NCI-H1105 treated with DMSO at 0.1 percent for 48 hours (cell line): Measurements from ENCODE around the gene MARCHF4.
A peak's percentile ranks its signal among the peaks of the same experiment; 100 is the strongest.
"Not testable (repeated sequence)": the region's sequence is repeated elsewhere in the genome, so short reads cannot be mapped to it uniquely, and the experiment has no call there.

ENCODE experiments used
- DNase-seq: peaks from one replicate; lab custom pipeline; 2025; lab: John Stamatoyannopoulos, UW

MARCHF4 gene

DNA sequence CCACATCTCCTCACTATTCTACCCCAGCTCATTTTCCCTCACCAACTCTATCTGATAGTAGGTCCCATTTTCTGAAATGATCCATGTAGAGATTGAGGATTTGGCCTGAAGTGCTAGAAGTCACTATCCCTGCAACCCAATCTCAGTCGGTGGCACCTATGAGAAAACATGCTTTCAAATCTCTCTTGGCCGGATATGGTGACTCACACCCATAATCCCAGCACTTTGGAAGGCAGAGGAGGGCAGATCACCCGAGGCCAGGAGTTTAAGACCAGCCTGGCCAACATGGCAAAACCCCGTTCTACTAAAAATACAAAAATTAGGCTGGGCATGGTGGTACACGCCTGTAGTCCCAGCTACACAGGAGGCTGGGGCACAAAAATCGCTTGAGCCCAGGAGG, 19.1 kb upstream of the MARCHF4 start:
- DNase-seq, result no peak

DNA sequence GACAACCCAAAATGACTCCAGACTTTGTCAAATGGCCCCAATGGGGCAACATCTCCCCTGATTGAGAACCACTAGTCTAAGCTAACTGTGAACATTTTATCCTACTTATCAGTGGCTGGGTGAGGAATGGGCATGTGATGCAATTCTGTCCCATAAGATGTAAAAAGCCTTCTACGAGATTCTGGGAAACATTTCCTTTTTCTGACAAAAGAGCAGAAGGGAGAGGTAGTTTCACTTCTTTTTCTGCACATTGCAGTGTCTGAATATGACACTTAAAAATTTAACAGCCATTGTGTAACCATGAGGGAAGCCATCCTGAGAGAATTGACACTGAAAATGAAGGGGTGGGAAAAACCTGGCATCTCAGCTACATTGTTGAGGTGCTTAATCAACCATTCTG, 17.3 kb upstream of the MARCHF4 start:
- no peak for DNase-seq

DNA sequence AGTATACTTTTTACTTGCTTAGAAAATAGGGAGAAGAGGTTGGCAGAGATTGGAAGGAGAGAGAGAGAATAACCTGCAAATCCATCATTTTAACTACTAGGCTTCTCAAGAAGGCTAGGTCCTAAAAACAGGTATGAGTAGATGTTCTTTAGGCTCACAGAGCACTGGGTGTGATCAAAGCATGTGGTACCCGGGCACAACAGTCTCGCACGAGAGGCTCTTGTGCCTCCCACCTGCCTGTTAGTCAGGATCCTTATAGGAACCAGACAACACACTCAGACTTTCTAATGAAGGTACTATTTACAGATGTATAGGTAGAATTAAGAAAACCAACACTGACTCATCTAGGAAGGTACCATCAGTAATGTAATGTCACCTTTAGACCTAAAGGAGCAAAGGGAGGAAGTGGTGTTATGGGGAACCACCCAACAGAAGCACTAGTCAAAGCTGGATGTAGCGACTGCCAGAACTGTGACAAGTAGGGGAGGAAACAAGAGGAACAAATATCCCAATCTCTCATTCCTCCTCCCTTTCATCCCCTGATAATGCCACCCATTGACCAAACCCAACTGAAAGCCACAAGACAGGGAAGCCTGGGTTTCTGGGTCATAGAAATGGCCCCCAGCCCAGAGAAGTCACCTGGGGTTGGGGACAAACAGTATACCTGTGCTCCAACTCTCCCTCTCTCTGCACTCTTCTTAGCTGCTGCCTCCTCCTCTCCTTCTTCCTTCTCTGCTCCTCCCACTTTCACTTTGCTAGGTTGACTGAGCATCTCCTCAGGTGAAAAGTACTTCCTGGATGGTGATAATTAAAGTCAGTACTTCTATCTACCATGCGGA, 16.0 kb upstream of the MARCHF4 start:
- no peak for DNase-seq

DNA sequence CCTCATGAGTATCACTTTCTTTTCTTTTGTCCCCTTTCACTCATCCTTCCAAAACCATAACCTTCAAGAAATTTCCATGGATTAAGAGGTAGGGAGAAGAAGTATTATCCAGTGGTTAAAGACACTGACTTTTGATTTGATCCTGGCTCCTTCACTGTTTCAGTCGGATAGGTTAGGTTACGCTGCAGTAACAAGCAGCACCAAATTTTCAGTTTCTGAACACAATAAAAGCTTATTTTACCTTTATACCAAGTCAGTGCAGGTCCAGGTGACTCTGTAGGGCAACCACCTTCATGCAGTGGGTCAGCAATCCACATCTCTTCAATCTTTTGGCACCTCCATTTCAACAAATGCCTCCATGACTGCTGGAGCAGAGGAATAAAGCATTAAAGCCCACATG, 15.0 kb upstream of the MARCHF4 start:
- no peak for DNase-seq

DNA sequence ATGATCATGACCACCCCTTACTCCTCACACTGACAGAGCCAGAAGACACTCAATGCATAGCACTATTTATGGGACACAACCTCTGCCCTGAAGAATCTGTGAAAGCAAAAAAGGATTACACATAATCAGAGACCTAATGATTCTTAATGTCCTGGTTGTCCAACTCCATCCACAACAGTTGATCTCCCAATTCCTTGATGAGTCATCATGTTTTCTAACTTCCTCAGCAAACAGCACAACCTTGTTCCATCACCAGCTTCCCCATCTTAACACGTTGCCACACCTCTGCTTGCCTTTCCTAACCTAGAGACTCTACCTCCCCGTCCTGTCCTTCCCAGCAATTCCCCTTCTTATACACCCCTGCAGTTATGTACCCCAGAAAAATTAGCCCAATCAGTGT, 13.2 kb upstream of the MARCHF4 start:
- DNase-seq, result no peak

DNA sequence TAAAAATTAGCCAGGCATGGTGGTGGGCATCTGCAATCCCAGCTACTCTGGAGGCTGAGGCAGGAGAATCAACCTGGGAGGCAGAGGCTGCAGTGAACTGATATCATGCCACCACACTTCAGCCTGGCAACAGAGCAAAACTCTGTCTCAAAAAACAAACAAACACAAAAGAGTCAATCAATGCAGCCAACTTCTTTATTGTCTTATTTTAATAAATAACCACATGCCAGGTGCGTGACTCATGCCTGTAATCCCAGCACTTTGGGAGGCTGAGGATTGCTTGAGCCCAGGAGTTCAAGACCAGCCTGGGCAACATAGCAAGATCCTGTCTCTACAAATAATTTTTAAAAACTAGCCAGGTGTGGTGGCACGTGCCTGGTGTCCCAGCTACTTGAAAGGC, 12.1 kb upstream of the MARCHF4 start:
- DNase-seq, result not testable (repeated sequence)

DNA sequence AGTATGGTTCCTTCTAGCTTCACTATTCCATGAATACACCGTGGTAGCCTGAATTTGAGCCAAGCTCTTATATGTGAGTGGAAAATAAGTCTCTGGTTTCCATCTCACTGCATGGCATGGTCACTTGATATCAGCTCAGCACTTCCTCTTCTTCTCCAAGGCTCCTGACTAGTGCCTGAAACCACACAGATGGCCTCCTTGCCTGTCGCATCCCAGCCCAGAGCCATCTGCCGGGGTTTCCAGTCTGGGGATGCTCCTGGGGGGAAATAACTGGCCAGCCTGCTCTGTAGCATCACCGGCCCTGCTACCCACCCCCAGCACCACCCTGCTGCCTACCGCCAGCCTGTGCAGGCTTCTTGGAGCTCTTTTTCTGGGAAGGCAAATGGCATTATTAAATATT, 7.7 kb upstream of the MARCHF4 start:
- DNase-seq, result no peak

DNA sequence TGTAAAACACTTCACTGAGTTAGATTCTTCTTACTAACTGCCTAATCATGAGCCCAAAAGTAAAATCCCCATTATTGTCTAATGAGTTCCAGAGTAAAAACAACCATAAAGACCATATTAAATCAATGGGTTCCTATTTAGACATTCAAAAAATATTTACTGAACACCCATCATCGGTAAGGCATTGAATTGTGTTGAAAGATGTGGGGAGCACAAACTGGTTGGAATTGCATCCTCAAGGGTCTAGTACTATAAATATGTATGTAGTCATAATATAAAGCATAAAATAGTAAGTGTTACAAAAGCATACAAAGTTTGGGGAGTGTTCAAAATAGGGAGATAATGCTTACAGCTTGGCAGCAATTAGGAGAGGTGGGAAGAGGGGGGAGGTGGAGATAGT, 3.0 kb upstream of the MARCHF4 start:
- DNase-seq, result no peak

DNA sequence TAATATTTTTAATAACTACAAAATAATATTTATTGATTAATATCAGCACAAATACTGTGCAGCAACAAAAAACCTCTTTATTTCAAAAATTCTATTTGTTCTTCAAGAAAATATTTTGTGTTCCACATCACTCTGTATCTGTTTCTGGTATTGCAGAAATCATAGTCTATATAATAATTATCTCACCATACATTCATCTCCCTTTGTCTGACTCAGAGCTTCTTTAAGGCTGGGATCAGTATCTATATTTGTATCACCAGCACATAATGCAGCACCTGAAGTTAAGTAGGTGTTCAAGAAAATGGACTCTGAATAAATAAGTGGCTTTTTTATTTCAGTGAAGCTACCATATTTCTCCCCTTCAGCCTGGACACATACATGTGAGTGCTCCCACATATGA, 1.6 kb upstream of the MARCHF4 start:
- no peak for DNase-seq

DNA sequence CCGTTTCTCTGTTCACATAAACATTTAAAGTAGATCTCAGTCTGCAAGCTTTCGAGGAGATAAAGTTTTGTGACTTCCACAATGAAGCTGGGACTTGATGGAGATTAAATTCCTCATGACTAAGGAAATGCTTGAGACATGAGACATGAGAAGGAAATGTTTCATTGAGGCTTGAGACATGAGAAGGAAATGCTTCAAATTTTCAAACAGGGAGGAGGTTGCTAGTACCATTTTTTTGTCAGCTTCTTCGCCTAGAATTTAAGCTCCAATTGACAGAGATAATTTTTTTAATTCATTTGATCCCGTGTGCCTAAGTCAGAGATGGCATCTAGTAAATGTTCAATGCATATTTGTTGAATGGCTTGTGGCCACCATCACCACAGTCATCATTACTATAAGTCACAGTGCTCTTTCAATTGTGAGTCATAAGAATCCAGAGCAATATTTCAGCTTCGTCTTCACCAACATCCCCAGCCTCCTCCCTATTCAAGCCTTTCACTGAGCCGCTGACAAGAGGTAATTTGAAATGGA, 543 bp upstream of the MARCHF4 start:
- no peak for DNase-seq

DNA sequence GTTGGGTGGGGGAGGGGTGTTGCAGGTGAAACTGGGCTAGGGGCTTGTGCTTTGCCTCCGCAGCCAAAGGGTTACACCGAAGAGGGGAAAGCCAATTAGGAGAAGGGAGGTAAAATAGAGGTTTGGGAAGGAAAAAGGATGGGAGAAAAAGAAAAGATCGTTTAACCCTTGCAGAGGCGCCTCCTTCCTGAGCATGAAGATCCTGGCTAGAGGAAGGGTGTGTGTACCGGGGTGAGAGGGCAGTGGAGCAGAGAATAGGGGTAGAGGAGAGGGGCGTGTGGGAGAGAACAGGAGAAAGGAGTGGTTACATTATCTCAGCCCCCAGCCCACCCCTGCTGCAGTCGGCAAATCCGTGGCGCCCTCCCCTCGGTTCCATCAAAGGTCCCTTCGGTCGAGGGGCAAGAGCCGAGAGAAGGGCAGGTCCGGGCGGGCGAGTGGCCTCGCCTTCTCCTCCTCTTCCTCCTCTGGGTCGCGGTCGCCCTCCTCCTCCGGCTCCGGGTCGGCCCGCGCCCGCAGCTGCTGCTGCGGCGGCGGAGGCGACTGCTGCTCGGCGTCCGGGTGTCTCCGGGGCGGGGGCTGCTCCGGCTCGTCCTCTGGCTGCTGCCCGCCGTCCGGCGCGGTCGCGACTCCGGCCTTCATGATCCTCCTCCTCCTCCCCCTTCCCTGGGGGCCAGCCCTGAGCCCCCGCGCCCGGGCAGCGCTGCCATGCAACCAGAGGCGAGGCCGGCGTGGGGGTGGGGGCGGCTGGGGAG, 1.1 kb downstream of the MARCHF4 start:
- peak; percentile 21 for DNase-seq

DNA sequence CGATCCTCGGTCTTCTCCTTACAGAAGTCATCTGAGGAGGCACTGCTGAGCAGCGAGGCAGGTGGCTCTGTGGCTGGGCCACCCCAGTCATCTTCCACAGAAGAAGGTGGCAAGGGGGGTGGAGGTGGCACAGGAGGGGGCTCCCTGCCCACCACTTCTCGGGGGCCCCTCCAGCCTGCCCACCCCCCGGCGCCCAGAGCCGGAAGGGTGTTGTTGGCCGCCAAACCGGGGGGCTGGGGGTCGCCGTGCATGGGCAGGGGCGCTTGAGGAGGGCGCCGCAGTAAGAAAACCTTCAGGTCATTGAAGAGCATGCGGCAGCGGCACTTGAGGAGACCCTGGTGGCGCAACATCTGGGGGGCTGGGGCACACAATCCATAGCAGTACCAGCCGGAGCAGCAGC, 2.5 kb downstream of the MARCHF4 start:
- no peak for DNase-seq

DNA sequence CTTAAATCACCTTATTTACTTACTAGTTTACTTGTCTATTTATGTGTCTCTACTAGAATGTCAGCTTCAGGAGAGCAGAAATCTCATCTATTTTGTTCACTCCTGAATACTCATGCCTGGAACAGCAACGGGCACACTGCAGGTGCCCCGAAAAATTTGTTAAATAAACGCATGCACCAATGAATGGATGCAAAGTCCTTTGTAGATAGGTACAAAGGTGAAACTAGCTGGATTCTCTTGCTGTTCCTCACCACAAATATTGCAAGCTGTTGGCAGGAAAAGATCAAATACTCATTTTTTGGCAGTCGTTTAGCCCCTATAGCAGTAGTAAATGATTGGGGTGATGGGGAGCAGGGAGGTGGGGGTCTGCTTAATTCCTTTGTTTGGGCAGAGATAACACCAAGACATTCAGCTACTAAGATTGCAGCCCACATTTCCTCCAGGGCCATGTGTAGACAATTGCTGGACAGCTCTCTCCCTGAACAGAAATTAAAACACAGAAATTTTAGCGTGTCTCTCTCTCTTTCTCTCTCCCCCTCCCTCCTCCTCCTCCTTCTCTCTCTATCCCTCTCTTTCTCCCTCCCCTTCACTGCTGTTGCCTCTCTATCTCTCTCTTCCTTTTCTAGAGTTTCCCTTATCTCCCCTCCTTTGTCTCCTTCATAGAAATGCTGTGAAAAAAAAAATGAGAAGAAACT, 5.4 kb downstream of the MARCHF4 start:
- DNase-seq, result no peak

DNA sequence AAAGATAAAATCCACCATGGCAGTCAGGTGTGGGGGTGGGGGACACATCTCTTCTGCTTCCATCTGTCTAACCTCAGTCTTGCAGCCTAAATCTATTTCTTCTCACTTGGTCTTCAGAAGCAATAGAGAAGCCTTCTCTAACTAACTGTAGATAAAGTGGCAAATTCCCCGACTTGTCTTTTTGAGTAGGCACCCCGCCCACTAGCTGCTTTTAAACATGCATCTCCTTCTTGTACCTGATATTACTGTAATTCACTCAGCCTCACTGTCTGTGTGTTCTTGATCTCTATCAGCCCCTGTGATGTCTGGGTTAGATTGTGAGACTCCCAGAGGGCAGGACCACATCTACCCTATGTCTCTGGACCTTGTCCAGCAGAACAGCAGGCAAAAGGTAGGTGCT, 6.8 kb downstream of the MARCHF4 start:
- DNase-seq, result no peak

DNA sequence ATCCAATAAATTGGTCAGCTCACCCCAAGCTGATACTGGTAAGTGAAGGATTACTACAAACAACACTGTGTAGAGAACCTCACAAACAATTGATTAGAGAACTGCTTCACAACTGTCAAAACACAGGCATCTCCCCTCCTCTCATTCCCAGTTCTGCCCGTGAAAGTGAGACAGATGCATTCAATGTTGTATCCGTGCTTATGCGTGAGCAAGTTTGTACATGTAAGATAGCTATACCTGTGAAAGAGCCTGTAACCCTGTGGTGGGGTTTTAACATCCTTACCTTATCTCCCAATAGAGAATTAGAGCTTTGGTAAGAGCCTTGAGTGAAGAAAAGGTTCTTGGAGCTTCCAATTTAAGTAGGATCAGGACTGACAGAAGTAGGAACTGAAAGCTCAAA, 9.1 kb downstream of the MARCHF4 start:
- peak; percentile 35 for DNase-seq

DNA sequence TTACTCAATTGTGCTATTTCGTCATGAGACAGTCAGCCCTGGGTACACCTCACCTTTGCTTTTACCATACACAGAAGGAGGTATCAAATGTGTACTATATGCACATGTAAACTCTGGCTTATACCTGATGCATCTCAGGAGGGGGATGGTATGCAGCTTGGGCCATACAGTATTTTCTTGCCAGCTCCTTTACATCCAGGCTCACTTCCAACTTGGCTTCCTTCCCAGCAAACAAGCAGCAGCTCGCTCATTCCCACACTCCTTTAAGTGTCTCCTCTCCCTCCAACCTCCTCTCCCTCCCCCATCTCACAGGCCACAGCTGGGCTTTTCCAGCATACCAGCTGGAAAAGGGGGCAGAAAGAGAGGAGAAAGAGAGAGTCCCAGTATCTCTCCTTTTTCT, 9.6 kb downstream of the MARCHF4 start:
- DNase-seq, result peak; percentile 79

DNA sequence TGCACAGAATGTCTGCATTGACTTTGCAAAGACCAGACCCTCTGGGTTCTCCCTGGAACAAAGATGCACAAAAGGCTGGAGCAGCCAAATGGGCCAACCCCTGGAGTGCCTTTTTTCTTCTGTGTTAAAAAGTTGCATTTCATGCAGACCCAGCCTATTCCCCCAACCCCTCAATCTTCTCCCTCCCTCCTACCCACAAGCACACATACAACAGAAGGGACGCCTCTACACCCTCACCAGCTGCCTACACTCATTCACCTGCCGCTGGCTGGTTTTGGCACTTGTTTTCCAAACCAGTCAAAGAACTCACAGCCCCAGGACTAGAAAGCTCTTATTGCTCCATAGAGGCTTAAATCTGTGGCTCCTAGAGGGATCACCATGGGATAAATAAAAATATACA, 16.6 kb downstream of the MARCHF4 start:
- no peak for DNase-seq

DNA sequence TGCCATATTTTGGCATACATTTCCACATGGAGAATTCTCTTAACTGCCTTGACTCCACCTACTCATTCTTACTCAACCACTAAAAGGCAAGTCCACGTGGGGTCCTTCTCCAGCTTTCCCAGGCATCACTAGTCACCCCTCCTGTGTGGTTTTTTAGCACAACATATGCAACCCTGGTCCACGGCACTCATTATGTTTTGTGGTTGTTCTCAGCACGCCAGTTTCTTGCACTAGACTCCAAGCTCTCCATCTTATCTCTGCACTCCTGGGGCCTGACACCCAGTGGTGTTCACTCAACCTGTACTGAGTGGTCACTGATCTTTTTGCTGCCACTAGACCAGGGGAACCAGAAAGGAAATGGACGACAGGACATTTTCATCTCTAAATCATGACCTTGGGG, 18.0 kb downstream of the MARCHF4 start:
- DNase-seq, result no peak

DNA sequence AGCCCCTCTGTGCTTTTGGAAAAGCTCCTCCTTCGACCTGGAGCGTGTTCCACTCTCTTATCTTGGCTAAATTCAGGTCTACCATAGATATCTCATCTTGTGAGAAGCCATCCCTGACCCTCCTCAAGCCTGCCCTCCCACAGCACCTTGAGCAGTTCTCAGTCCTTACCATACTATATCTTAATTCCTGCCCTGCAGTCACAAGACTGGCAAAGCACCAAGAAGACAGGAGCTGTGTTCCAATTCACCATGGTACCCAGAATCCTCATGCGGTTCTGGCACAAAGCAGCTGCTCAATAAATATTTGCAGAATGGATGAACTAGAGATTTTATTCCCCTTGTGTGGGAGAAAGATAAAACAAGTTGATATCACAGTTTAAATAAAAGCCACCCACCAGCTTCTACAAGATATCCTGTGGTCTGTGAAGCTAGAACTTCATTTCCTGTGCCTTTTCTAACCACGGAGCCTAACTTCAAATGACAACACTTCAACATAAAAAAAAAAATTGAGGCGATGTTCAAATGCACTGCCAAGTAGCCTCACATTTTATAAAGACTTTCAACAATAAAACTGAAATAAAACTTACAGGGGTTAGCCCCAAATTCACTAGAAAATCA, 19.5 kb downstream of the MARCHF4 start:
- no peak for DNase-seq

DNA sequence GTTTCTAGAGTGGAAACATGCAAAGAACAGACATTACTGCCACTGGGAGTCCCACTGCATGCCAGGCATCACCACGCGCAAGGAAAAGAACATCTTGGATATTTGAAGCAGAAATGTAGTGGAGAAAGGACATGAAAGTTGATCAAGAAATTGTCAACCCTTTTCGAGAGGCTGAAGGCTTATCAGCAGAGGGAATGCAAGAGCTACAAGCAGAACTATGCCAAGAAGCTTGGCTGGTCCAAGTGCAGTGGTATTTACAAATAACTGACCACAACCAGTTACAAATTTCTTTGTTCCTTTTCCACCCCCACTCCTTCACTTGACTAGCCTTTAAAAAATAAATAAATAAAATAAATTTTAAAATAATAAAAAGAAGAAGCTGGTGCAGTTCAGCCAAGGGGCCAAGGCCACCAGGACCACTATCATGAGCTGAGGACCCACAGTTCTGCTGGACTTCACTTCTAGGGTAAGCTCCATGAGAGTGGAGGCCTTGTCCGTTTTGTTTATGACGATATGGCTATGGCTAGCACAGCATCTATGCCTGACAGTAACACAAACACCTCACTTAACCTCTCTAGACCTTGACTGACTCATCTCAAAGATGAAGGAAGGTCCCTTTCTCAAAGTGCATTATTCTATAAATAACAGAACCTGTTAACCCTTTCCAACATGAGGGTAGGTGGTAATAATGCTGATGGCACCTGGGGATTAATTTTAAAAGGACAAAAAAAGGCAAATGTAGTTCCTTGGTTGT, 20.9 kb downstream of the MARCHF4 start:
- no peak for DNase-seq

DNA sequence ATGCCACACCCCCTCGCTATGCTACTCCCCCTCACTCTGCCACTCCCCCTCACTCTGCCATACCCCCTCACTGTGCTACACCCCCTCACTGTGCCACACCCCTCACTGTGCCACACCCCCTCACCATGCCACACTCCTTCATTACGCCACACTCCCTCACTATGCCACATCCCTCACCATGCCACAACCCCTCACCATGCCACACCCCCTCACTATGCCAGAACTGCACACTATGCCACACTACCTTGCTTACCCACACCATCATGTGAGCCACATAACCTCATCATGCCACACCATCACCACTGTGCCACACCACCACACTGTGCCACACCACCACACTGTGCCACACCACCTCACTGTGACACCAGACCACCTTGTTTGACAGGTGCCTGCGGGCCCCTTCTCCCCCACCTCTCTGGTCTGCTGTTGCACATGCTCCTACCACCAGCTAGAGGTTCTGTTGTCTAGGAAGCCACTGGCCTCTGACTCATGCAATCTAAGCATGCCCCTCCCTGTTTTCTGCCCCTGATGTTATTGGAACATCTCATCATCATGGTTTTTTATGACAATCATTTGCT, 22.0 kb downstream of the MARCHF4 start:
- DNase-seq, result no peak
